H1 (cell line): ENCODE results near the gene ALG9. TPM values are rescaled to one million over a fixed set of nuclear protein-coding genes. Genes with fewer than 3 reads are reported as not detected.

Experiments
- HDAC6 ChIP-seq: IDR thresholded peaks from one replicate; pipeline ENCODE4 v1.7.1; 2012; ENCODE audit warnings: low read depth, mild to moderate bottlenecking, inconsistent platforms, low read length, moderate library complexity
- KDM5A ChIP-seq: fragments of 200-600 bp; IDR thresholded peaks from 2 replicates; pipeline ENCODE4 v1.7.1; 2012; ENCODE audit warnings: mild to moderate bottlenecking, low read length, inconsistent platforms, mixed read lengths
- polyA plus RNA-seq, 7 experiments: library from polyadenylated mRNA; depleted of rRNA in 3 of 7; stranded (reverse) in 5 of 7; unstranded in 2 of 7; fragments of >200 nt in 5 of 7; fragments of 200-250 nt in 2 of 7; gene quantifications; 1 replicate in 5 of 7; 2 replicates in 1 of 7; 4 replicates in 1 of 7; pipeline versions ENCODE4 v1.2.1 to v1.2.3, GENCODE V29; 2011 to 2013; ENCODE audit warnings: missing spikeins in 2 of 7, mixed read lengths in 2 of 7
- total RNA-seq: library from RNA; stranded (reverse); fragmentation: NEBNext Ultra II Directional; extraction: Animal tissue kit (Norgen Biotek cat#: 25700); gene quantifications from 2 replicates; pipeline ENCODE4 v1.2.1, GENCODE V29; 2021

The ALG9 gene
- total and polyA plus RNA-seq, 2 of the 8 experiments (the other 6 are each of a cell fraction or from before 2014, with no cell fraction given) = 23.5 to 24.5 TPM

GRCh38 chr11:111801135-111801534 lies 70.2 kb downstream of the ALG9 start (continued):
- TF ChIP-seq HDAC6 = no peak
- no peak for TF ChIP-seq KDM5A
- TF ChIP-seq, all 59 proteins: peak for 0
